Left ventricle myocardium inferior (tissue), 1 donor: ENCODE measurements around the gene UQCR11. TPM values are rescaled to one million over a fixed set of nuclear protein-coding genes. Genes with fewer than 3 reads are reported as not detected.

Source experiments
- DNase-seq: peaks from one replicate; pipeline ENCODE4 v3.0.0-alpha.2; 2020
- H3K27ac ChIP-seq: fragments of 200-600 bp; replicated peaks from 2 replicates; pipeline ENCODE4 v1.8.0; 2021
- H3K27me3 ChIP-seq: fragments of 200-600 bp; 2 replicates; pipeline ENCODE4 v1.8.0; 2021; ENCODE audit warnings: low read depth
- H3K36me3 ChIP-seq: fragments of 200-600 bp; 2 replicates; pipeline ENCODE4 v1.8.0; 2021
- H3K4me1 ChIP-seq: fragments of 200-600 bp; 2 replicates; pipeline ENCODE4 v1.8.0; 2021
- H3K4me3 ChIP-seq: fragments of 200-600 bp; 2 replicates; pipeline ENCODE4 v1.8.0; 2021; ENCODE audit warnings: mild to moderate bottlenecking, moderate library complexity
- H3K9me3 ChIP-seq: fragments of 200-600 bp; replicated peaks from 2 replicates; pipeline ENCODE4 v1.8.0; 2021
- CTCF ChIP-seq: fragments of 200-600 bp; IDR thresholded peaks from 2 replicates; pipeline ENCODE4 v1.8.0; 2021; ENCODE audit warnings: antibody characterized with exemption, mild to moderate bottlenecking, borderline replicate concordance
- intact Hi-C: fragments of 100-400 bp; cut with micrococcal nuclease; formaldehyde crosslinking; loops from one replicate; pipeline ENCODE4 v1.11.0; 2022
- total RNA-seq: library from RNA; stranded (reverse); fragmentation: NEBNext Ultra II Directional; extraction: Animal tissue kit (Norgen Biotek cat#: 25700); gene quantifications from one replicate; pipeline ENCODE4 v1.2.1, GENCODE V29; 2021
- donor health status: DM: no; HTN: yes; CAD: no; lungs with severe emphysema.

The UQCR11 gene
- total RNA-seq, 1 donor from 2014 or later: 942 TPM

GRCh38 chr19:1560286-1560882 lies 44.9 kb downstream of the UQCR11 start:
- TF ChIP-seq CTCF: no peak
- H3K9me3 ChIP-seq: no peaks in the 10 kb centered on the region
- intact Hi-C loops: no loop called here
- no peak overlapping the region for H3K27ac ChIP-seq
- H3K27me3 ChIP-seq: no peaks in the 10 kb centered on the region
- peaks cover 11% of the 10 kb centered on the region for H3K4me1 ChIP-seq
- peaks cover 12% of the 10 kb centered on the region for H3K36me3 ChIP-seq
- H3K4me3 ChIP-seq: no peak overlapping the region
- DNase-seq: no peak

GRCh38 chr19:1558552-1558951 lies 46.7 kb downstream of the UQCR11 start:
- no peak overlapping the region for H3K4me3 ChIP-seq
- H3K9me3 ChIP-seq: no peaks in the 10 kb centered on the region
- peaks cover 16% of the 10 kb centered on the region for H3K36me3 ChIP-seq
- intact Hi-C loops: no loop called here
- peaks cover 11% of the 10 kb centered on the region for H3K4me1 ChIP-seq
- TF ChIP-seq CTCF: no peak
- H3K27me3 ChIP-seq: no peaks in the 10 kb centered on the region
- no peak overlapping the region for H3K27ac ChIP-seq
- DNase-seq: no peak

- intact Hi-C loops: no loop called here
- no peak for TF ChIP-seq CTCF
- H3K4me3 ChIP-seq: no peak overlapping the region
- no peaks in the 10 kb centered on the region for H3K9me3 ChIP-seq
- H3K27me3 ChIP-seq: no peaks in the 10 kb centered on the region
- DNase-seq: no peak
- peaks cover 16% of the 10 kb centered on the region for H3K36me3 ChIP-seq
- no peak overlapping the region for H3K27ac ChIP-seq
- peaks cover 11% of the 10 kb centered on the region for H3K4me1 ChIP-seq
Measured at GRCh38 chr19:1556390-1557070, 48.7 kb downstream of the UQCR11 start.

- intact Hi-C loops: no loop called here
- no peak for TF ChIP-seq CTCF
- no peaks in the 10 kb centered on the region for H3K27me3 ChIP-seq
- H3K4me1 ChIP-seq: peaks cover 7% of the 10 kb centered on the region
- no peak overlapping the region for H3K27ac ChIP-seq
- no peaks in the 10 kb centered on the region for H3K9me3 ChIP-seq
- H3K36me3 ChIP-seq: peaks cover 16% of the 10 kb centered on the region
- H3K4me3 ChIP-seq: no peak overlapping the region
- no peak for DNase-seq
Measured at GRCh38 chr19:1555487-1556389, 49.5 kb downstream of the UQCR11 start.

- Histone ChIP-seq H3K27ac (no peak overlapping the region), H3K36me3 (peaks cover 16% of the 10 kb centered on the region), H3K9me3 (no peaks in the 10 kb centered on the region), H3K4me3 (no peak overlapping the region), H3K27me3 (no peaks in the 10 kb centered on the region), H3K4me1 (no peaks in the 10 kb centered on the region)
- DNase-seq: no peak
- intact Hi-C loops: no loop called here
- TF ChIP-seq CTCF: no peak
Measured at GRCh38 chr19:1554968-1555367, 50.3 kb downstream of the UQCR11 start.
